Stimulated activated CD8-positive, alpha-beta memory T cell treated with anti-CD3 and anti-CD28 coated beads, Interleukin-4, amount 100 ng/mL, for 24 hours (primary cell): Measurements from ENCODE around the gene DOHH.
"Not testable (repeated sequence)": the region's sequence is repeated elsewhere in the genome, so short reads cannot be mapped to it uniquely, and the experiment has no call there.

Source experiments
- DNase-seq: peaks from one replicate; pipeline ENCODE4 v3.0.0-alpha.2; 2020; ENCODE audit warnings: low read depth

Gene DOHH

DNA sequence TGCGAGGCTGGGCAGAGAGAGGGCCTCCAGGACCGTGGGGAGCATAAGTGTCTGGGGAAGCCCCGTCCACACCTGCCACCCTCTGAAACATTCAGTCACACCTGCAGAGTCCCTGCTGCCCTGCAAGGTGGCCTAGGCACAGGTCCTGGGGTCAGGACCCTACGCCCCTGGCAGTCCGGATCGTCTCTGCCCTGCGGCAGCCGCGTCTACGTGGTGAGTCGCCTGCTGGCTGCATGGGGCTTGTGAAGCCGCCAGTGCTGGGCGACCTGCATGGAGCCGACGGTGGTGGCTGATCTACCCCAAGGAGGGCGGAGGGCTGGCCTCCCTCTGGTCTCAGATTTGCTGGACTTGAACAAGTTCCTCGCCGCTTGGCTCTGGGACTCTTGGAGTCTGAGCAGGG is 18.7 kb upstream of the DOHH start:
- no peak for DNase-seq

DNA sequence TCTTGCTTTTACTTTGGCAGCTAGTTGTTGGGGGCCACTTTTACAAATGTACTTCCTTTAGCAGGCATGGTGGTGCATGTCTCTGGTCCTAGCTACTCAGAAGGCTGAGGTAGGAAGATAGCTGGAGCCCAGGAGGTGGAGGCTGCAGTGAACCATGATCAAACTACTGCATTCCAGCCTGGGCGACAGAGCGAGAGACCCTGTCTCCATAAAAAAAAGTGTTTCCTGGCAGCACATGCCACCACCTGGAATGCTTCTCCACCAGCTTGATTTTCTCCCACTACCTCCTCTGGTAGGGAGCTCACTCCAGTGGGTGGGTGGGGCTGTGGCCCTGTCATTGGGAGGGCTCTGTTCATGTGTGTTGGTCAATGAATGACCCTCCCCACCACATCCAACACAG is 18.2 kb upstream of the DOHH start:
- no peak for DNase-seq

DNA sequence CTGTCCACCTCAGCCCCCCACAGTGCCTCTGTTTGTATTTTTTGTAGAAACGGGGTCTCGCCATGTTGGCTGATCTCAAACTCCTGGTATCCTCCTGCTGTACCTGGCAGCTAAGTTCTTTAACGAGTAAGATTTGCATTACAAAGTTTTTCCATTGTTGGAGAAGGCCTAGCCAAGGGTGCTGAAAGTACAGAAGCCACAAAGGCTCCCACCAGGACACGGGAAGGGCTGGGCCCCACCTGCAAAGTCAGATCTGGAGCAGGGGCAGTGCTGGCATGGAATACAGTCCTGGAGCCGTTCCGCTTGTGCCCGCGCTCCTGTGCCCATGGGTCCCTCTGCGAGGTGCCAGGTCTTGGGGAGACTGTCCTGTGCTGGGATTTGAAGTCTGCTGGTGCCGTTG is 17.8 kb upstream of the DOHH start:
- no peak for DNase-seq

DNA sequence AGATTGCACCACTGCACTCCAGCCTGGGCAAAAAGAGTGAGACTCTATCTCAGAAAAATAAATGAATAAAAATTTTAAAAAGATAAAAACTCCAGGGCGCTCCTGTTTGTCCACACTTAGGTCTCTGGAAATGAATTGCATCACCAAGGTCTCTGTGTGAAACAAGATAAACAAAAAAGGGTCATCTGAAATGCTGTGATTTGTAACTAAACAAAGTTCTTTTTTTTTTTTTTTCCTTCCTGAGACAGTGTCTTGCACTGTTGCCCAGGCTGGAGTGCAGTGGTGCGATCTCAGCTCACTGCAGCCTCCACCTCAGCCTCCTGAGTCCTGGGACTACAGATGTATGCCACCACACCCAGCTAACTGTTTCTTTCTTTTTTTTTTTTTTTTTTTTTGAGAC is 17.2 kb upstream of the DOHH start:
- no peak for DNase-seq

DNA sequence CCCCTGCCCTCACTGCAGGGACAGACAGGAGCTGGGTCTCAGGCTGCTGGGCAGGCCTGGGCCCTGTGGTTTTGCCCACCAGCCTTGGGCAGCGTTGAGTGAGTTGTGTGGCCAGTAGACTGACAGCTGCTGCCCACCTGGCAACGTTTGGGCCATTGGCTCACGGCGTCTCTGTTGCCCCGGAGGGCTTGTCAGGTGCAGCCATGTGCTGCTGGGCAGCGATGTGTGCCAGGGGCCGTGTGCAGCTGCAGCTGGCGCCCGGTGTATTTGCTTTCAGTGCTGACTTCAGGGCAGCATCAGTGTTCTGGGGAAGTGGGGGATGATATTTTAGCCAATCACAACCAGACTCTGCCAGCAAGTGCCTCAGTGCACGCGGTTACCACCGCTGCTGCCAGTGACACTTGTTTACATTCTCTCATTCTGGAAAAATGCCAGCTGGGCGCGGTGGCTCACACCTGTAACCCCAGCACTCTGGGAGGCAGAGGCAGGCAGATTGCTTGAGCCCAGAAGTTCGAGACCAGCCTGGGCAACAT is 16.3 kb upstream of the DOHH start:
- no peak for DNase-seq

DNA sequence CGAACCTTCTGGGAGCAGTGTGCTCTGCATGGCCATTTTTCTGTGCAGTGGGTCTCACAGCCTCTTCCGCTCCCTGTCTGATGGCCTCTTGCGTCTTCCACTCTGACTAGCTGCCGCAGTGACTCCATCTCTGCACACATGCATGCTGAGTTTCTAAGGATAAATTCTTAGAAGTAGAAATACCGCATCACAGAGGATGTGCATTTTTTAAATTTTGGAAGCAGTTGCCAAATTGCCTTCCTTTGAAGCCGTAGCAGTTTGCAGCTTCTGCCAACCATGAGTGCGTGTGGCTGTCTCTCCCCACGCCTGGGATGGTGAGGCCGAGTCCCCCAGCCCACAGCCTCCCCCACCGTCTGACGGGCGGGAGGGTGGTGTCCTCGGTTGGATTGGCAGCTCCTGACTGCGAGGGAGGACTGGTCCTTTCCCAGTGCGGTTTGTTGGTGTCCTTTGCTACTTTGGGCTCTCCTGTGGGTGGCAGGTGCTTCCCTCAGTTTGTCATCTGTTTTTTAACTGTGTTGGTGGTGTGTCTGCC is 15.5 kb upstream of the DOHH start:
- DNase-seq = no peak

DNA sequence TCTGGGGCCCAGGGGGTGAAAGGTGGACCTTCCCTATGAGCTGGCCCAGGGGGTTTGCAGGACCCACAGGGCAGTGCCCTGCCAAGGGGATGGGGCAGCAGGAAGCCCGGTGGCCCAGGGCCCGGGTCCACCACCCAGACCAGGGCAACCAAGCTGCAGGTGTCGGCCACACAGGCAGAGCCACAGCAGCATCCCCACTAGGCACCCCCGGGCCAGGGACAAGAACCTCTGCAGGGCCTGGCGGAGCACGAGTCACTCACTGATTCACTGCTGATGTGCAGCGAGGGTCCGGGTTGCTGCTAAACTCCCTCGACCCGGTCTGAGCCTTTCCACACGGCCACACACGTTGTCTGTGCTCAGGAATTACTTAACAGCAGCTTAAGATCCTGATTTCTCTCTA is 14.5 kb upstream of the DOHH start:
- no peak for DNase-seq

DNA sequence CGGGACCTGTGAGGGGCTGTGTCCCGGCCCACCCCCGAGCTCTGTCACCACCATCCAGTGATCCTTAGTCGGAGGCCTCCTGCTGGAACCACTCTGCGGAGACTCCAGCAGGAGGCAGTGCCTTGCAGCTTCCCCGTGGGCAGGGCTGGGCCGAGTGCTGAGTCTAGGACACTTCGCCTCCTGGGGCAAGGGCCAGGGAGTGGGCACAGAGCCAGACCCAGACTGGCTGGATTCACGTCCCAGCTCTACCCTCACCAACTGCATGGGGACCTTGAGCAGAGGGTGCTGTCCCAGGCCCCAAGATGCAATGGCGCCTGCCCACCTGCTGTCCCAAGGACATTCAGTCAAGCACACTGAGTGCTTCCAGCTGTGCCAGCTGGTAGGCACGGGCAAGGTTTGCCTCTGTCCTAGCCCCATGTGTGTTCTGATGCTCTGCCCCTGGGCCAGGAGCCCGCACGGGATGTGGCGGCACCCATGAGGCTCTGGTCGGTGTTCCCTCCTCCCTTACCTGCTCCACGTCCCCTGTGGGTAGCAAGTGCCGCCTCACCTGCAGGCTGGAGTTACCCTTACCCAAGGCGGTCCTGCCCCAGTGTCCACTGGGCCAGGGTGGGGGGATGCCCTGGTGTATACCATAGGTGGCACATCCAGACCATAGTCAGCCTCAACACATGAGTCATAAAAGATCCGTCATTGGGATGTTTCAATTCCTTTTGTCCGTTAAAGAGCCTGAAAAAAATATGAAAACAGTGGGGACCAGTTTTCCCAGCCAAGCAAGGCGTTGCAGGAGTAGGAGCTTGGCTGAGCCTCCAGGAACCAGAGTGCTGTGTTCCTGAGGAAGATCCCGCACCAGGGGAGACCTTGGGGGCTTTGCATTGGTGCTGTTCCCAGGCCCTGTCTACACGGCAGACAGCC is 13.0 kb upstream of the DOHH start:
- no peak for DNase-seq

DNA sequence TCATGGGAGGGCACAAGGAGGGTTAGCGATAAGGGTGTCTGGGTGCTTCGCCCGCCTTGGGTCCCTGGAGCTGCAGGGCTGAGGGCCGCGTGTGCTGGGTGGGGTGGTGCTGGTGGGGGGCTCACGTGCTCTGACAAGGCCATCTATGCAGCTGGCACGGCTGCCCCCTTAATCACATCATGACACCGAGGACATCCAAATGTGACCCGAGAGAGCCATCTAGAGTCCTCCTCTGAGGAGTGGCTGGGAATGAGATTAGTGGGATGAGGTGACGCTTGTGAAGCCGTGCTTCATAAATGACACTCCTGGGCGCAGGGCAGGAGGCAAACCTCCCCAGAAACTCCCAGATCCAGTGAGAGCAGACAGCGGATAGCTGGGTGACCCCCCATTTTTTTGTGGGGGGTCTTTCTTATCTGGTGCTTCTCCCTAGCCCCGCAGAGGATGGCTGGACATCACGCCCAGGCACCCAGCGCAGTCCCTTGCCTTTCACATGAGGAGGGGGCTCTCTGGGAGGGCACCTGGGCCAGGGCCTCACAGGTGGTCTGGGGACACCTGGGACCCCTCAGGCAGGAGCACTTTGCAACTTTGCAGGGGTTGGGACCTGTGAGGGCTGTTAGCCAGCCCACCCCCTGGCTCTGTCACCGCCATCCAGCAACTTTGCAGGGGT is 12.2 kb upstream of the DOHH start:
- DNase-seq = no peak

DNA sequence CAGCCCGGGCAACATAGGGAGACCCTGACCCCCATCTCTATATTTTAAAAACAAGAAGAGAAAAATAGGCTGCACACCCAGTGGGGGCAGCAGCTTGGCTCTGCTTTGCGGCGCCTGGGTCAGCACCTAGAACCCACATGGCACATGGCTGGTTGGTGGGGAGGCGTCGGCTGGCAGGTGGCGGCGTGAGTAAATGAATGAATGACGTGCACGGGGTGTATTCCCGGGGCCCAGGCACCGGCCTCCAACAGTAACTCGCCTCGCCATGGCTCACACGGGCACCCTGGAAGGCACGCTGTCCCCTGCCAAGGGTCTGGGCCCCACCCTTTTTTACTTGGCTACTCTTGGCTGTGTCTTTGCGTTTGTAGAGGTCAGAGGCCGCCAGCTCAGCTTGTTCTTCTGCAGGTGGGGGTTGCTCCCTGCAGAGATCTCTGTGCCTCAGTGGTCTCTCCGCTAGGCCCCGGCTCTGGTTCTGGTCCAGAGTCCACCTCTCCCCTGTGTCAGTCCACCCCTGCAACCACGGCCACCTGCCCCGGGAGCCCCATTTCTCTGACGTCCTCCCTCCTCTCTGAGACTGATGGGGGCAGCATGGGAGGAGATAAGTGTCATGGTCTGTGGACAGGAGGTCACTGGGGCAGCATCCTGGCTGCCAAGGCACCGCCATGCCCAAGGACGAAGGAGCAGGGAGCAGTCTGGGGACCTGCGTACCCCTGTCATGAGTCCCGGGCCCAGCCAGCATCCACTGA is 11.2 kb upstream of the DOHH start:
- no peak for DNase-seq

DNA sequence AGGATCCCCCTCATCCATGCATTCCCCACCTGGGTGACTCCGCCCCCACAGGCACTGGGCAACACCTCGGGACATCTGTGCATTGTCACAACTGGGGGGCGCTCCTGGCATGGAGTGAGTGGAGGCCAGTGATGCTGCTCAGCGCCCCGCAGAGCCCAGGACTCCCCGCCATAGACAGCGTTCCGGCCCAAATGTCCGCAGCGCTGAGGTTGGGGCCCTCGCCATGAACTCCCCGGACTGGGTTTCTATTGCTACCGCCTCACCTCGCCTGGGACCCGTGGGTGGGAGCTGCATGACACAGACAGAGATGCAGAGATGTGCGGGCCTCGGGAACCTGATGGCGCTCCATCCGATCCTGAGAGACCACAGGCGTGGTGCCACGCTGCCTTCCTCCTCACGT is 10.3 kb upstream of the DOHH start:
- DNase-seq = no peak

DNA sequence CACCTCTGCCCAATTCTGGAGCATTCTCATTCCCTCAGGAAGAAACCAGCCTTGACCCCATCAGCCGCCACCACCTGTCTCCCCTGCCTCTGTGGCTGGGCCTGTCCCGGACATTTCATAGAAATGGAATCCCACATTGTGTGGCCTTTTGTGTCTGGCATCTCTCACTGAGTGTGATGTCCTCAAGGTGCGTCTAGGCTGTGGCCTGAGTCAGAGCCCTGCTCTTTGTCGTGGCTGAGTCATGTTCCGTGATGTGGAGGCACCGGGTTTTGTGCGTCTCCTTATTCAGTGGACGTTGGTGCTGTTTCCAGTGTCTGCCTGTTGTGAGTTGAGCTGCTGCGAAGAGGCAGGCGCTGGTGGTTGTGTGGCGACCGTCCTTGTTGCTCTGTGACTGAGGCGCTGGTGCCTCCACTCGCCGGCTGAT is 9.1 kb upstream of the DOHH start:
- DNase-seq = no peak

DNA sequence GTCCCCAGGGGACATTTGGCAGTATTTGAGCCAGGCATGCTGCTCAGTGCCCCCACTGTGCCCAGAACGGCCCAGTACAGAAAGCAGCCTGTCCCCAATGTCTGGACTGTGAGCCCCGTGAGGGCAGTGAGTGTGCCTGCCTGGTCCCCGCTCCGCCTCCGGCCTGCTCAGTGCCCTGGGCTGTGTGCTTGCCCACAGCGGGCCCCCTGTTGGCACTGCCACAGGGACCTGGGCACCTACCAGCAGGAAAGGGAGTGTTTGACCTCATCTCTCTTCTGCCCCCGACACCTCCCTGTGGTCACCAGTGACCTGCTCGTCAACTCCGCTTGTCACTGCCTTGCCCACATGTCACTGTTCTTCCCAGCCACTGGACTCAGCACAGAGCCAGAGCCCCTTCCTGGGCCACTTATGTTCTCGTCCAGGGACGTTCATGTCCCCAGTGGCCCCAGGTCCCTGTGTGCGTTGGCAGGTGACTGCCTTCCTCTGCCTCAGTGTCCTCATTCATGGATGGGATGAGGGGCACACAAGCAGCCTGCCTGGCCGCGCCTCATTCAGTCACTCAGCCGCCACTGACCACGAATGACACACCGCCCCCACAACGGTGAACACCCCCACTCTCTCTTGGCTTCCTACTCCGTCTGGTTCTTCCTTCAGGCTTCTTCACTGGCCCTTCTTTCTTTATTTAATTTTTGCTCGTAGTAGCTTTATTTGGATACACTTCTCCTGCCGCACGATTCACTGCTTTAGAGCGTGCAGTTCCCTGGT is 8.5 kb upstream of the DOHH start:
- DNase-seq = no peak

DNA sequence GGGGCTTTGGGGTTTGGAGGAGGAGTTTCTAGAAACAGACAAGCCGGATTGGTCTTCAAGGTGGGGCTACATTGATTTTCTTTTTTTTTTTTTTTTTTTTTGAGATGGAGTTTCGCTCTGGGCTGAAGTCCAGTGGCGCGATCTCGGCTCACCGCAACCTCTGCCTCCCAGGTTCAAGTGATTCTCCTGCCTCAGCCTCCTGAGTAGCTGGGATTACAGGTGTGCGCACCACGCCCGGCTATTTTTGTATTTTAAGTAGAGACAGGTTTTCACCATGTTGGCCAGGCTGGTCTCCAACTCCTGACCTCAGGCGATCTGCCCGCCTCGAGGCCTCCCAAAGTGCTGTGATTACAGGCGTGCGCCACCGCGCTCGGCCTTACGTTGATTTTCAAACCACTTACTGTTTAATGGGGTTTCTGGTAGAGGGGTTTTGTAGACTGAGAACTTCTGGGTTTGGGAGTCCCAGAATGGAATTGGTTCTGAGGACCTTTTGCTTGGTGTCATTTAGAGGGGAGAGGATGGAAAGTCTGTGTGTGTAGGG is 7.7 kb upstream of the DOHH start:
- DNase-seq = not testable (repeated sequence)

DNA sequence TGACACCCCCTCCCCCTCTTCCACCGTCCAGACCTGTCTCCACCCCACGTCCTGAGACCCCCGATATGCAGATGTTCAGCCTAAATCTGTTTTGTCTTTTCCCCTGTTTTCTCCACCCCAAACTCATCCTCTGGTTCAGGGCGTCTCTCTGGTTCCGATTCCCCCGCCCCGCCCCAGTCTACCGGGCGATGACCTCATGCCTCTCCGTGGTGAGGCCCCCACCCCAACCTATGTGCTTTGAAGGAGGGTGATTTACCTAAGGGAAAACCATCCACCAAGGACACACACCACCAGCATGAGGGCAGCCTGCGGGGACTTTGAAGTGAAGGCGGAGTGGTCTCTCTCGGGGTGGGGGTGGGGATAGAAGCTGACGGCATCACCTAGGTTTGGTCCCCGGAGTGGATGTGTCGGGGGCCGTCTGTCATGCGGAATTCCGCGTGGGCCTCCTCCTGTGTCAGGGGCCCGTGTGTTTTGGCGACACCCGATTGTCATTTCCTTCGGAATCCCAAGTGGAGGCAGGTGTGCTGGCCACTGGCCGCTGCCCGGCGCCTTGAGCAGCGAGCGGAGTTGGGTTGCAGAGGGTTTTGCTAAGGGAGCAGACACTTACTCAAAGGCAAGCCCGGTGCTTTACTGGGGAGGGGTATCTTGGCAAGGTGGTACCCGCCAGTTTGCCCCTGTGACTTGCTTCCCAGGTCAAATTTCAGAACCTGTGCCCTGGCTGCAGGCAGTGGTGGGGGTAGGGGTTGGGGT is 7.1 kb upstream of the DOHH start:
- DNase-seq = no peak

DNA sequence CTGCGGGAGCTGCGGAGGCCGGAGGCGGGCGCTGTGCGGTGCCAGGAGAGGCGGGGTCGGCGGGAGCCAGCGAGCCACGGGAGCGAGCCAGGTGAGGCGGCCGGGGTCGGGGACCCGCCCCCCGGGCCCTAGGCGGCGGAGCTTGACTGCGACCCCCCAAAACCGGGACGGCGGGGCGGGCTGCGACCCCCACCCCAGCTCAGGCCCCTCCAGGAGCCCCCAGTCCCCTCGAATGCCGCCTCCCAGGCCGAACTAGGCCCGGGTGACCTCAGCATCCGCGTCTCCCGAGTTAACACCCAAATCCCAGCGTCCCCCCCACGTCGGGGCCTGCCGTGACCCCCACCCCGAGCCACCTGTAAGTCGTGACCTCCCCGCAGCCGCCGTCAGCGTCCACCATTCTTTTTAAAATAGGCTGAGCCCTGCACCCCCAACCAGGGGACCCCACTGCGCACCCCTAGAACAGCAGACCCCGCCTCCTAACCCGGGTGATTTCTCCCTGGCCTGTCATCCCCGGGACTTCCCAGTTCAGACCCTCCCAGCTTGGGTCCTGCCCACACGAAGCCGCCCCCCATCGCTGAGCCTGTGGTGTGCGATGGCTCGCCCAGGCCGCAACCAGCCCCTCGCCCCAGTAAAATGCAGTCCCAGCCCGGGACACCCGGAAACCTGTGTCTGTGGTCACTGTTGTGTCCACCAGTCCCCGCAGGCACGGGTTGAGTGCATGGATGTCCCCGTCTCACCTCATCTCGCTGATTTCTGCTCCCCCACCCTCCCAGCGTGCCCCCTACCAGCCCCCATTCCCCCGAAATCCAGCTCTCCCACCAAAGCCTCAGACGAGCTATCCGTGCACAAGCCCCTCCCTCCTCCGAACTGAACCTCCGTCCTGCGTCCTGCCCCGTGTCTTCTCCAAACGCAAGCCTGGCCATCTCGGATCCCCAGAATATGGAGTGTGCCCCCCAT is 6.2 kb upstream of the DOHH start:
- DNase-seq = no peak

DNA sequence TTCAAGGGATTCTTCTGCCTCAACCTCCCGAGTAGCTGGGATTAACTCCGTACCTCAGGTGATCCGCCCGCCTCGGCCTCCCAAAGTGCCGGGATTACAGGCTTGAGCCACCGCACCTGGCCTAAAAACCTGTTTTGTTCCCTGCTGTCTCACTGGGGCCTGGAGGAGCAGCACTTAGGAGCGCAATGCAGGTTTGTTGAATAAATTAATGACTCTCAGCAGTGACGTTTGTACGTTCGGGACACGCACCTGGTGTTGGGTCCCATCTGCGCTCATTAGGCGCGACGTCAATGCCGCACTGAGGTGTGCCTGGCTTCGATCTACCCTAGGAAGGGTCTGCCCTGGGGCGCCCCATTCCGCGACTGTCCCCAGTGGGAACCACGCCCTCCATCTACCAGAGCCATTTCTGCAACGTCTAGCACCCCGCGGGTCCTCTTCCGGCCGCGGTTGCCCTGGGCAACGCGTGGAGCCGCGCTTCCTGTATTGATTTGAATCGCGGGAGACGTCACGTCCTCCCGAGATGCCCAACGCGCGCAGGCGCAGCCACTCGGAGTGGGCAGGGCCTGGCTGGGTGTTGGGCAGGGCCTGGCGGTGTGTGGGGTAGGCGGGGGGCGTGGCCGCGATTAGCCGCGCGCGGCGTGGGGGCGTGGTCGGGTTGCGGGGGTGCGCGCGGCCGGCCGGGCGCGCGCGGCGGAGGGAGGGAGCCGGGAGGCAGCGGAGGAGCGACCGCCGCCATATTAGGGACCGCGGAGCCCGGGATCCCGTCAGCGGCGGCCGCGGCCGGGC is 5.3 kb upstream of the DOHH start, which contains the start of gene FZR1:
TSS of gene FZR1 (plus strand) at position 714 of the 786 bp plus-strand sequence. CDS start 16,679 bp downstream, outside the sequence.
- DNase-seq = peak; percentile 99

DNA sequence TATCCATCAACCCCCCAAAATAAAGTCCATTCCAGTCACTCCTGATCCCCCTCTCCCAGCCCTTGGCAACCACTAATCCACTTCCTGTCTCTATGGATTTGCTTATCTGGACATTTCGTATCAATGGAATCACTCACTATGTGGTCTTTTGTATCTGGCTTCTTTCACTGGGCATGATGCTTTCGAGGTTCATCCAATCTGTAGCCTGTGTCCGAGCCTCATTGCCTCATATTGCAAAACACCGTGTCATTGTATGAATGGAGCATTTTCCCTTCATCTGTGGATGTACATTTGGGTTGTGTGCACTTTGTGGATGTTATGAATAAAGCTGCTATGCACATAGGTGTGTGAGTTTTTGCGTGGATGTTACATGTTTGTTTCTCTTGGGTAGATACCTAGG is 4.3 kb upstream of the DOHH start:
- DNase-seq = no peak
